Left renal cortex interstitium (tissue), 4 donors: ENCODE data around the gene SLCO4A1. TPM values are rescaled to one million over a fixed set of nuclear protein-coding genes. Genes with fewer than 3 reads are reported as not detected.

Source experiments
- DNase-seq, 4 donors: peaks; one replicate each; pipeline ENCODE4 v3.0.0-alpha.2; 2013; ENCODE audit warnings: low read depth in 4 of 4, low spot score in 2 of 4, missing footprints in 1 of 4
- polyA plus RNA-seq, 4 donors: library from polyadenylated mRNA; unstranded; fragments of 120-200 nt; gene quantifications; one replicate each; pipeline ENCODE4 v1.2.1, GENCODE V29; 2013; ENCODE audit not compliant: insufficient read length in 4 of 4

The SLCO4A1 gene, protein sequence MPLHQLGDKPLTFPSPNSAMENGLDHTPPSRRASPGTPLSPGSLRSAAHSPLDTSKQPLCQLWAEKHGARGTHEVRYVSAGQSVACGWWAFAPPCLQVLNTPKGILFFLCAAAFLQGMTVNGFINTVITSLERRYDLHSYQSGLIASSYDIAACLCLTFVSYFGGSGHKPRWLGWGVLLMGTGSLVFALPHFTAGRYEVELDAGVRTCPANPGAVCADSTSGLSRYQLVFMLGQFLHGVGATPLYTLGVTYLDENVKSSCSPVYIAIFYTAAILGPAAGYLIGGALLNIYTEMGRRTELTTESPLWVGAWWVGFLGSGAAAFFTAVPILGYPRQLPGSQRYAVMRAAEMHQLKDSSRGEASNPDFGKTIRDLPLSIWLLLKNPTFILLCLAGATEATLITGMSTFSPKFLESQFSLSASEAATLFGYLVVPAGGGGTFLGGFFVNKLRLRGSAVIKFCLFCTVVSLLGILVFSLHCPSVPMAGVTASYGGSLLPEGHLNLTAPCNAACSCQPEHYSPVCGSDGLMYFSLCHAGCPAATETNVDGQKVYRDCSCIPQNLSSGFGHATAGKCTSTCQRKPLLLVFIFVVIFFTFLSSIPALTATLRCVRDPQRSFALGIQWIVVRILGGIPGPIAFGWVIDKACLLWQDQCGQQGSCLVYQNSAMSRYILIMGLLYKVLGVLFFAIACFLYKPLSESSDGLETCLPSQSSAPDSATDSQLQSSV
- 1 to 10 TPM; 1.8 to 9.1 (median 3.4) TPM for polyA plus RNA-seq

GRCh38 chr20:62642051-62642665 lies at the start of gene SLCO4A1:
Gene SLCO4A1 (plus strand): TSS chr20:62642503. CDS start chr20:62656455, 13,952 bp downstream.
- DNase-seq = no peak

GRCh38 chr20:62592506-62593177 lies 49.7 kb upstream of the SLCO4A1 start:
- DNase-seq = no peak

- DNase-seq = no peak
Measured at GRCh38 chr20:62593616-62594015, 48.7 kb upstream of the SLCO4A1 start.

- DNase-seq = no peak
Measured at GRCh38 chr20:62595069-62595468, 47.2 kb upstream of the SLCO4A1 start.

- DNase-seq = no peak
Measured at GRCh38 chr20:62595491-62595890, 46.8 kb upstream of the SLCO4A1 start.

GRCh38 chr20:62596486-62596885 lies 45.8 kb upstream of the SLCO4A1 start:
- no peak for DNase-seq

GRCh38 chr20:62596921-62597320 lies 45.4 kb upstream of the SLCO4A1 start:
- no peak for DNase-seq

GRCh38 chr20:62597416-62598115 lies 44.7 kb upstream of the SLCO4A1 start:
- no peak for DNase-seq

DNA sequence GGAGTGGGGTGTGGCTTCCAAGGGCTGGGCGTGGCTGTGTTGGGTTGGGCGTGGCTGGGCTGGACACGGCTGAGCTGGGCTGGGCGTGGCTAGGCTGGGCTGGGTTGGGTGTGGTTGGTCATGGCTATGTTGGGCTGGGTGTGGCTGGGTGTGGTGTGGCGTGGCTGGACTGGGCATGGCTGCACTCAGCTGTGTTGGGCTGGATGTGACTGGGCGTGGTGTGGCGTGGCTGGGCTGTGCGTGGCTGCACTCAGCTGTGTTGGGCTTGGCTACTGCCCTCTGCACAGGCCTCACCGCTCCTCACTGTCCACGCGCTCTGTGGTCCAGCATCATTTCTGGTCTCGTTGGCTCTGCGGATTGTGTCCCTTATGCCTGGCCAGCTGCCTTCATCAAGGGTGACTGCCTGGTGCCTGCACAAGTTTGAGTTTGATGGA lies 43.5 kb upstream of the SLCO4A1 start:
- no peak for DNase-seq

DNA sequence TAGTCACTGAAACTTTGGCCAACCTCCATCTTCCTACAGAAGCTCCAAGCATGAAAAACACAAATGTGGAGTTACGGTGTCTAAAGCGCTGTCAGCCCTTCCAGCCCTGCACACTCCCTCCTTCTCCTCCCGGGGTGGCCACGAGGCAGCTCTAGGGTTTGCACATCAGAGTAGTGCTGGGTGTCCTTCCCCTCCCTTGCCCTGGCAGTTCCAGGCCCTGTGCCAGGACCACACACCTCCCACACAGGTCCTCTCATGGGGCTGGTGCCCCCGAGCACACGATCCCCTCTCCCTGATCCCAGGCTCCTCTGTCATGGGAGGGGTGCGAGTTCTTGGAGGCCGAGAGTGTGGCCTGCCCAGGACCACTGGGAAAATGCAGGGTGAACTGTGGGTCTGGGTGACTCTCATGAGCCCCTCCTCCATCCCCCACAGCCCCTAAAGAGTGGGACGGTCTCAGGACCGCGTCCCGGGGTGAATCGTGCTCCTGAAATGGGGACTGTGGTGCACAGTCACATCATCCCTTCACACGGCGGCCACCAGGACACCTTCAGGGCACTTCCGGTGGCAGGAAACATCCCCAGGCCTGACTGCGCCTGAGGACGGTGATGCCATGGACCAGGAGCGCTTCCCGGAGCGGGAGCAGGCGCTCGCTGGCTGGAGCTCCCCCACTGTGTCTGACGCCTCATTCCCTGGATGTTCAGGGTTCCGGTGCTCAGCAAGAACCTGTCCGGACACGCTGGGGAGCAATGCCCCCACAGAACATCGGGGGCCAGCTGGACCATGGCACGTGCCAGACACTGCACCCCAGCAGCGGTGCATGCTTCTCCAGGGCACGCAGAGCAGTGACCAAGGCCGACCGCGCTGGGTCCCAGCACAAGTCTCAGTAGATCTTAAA lies 42.8 kb upstream of the SLCO4A1 start:
- no peak for DNase-seq

GRCh38 chr20:62601172-62601571 lies 41.1 kb upstream of the SLCO4A1 start:
- no peak for DNase-seq

DNA sequence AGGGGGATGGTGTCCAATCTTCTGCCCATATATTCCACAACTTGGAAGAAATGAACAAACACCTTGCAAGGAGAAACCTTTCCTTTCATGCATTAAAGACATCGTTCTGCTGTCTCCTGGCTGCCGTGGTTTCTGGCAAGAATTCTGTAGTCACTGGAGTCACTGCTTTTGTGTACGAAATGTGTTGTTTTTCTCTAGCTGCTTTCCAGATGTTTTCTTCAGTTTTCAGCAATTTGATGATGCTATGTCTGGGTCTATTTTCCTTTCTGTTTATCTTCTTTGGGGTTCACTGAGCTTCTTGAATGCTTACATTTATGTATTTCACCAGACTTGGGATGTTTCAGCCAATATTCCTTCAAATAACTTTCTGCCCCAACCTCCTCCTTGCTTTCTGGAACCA lies 40.6 kb upstream of the SLCO4A1 start:
- DNase-seq = no peak

- no peak for DNase-seq
Measured at GRCh38 chr20:62602550-62602949, 39.8 kb upstream of the SLCO4A1 start.

GRCh38 chr20:62603021-62603906 lies 39.0 kb upstream of the SLCO4A1 start:
- no peak for DNase-seq

DNA sequence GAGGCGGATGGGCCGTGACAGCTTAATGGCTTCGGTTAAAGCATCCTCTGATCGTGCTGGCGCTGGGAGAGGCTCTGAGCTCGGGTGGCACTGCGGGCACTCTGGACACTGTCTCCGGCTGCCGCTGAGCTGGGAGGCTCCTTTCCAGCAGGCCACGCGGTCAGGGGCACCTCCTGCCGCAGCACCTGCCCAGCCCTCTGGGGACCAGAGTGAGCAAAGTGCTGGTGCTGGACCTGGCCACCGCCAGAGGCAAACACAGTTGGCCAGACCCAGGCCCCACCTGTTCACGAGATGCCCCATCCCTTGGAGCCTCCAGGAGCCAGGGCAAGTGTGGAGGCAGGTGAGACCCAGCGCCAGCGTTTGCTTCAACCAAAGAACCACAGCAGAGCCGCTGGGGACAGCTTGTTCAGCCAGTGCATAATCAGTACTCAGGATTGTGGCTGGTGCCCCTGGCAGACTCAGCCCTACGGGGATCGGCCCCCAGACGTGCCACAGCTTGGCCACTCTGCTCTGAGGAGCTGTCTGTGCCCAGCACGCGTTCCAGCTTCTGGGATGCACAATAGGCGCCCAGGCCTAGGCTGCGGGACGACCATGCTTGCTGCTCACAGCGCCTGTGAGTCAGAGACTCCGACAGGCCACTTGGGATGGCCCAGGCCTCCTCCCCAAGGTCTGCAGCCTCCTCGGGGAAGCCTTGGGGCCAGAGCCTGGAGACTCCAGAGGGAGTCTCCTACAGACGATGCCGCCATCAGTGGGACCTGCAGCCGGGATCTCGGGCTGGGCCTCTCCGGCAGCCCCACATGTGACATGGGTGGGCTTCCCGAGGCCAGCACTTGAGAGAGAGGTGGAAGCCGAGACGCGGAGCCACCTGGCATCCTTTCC lies 38.2 kb upstream of the SLCO4A1 start:
- no peak for DNase-seq

DNA sequence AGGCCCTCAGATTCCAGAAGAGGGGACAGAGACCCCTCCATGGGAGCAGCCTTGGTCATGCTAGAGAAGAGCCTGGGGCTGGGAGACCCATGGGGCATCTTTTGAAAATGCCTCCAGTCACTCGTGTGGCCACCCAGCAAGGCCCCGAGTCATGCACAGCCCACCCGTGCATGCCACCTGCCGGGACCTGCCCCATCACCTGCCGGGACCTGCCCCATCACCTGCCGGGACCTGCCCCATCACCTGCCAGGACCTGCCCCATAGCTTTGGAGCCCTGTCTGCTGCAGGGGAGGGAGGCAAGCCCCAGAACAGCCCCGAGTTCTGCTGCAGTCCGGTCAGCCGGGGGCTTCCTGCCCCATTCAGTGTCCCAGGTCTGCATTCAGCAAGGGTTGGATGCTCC lies 37.5 kb upstream of the SLCO4A1 start:
- DNase-seq = no peak

GRCh38 chr20:62605236-62605943 lies 36.9 kb upstream of the SLCO4A1 start:
- DNase-seq = no peak
